Measurements from ENCODE around the gene XXYLT1.
A peak's percentile ranks its signal among the peaks of the same experiment; 100 is the strongest.
"Not testable (repeated sequence)": the region's sequence is repeated elsewhere in the genome, so short reads cannot be mapped to it uniquely, and the experiment has no call there.

XXYLT1 gene

DNA sequence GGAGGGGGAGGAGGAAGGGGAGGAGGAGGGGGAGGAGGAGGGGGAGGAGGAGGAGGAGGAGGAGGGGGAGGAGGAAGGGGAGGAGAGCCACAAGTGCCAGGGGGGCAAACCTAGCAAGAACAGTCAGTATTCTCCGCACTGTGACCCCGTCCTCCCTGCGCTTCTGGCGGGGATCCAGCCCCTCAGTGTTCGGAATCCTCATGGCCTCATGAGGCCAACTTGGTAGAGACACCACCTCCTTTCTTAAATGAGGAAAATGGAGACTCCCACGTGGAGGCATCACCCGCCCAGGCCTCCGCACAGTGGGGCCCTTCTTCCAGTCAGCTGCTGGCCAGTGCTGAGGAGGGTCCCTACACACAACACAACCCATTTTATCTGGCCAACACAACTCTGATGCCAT is 163.4 kb downstream of the XXYLT1 start:
- DNase-seq, result no peak

DNA sequence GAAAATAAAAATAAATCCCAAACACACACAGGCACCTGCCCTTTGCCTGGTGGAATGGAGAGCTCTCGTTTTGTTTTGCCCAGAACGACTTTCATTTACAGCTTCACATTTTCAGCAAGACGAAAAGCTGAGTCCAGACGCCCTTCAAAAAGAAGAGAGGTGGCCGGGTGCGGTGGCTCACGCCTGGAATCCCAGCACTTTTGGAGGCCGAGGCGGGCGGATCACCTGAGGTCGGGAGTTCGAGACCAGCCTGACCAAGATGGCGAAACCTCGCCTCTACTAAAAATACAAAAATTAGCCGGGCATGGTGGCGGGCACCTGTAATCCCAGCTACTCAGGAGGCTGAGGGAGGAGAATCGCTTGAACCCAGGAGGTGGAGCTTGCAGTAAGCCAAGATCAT is 163.9 kb downstream of the XXYLT1 start:
- DNase-seq, result not testable (repeated sequence)

DNA sequence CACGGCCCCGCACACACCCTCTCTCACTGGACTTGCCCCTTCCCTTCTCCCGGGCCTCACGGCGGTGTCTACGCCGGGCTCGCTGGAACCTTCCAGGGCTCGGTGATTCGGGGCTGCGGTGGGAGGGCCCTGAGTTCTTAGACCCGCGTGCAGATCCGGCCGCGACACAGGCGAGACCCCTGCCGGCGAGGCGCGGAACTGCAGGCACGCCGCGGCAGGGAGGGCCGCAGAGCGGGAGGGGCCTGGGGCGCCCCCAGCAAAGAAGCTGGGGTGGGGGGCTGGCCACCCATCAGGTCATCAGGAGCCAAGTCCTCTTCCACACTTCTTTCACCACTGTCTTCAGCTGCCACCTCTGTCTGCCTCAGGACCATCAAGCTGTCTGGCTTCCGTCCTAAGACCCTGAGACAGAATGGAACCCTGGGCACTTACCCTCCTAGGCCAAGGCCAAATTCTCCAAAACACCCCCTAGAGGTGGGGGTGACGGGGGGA is 164.5 kb downstream of the XXYLT1 start:
- DNase-seq, result peak; percentile 72

DNA sequence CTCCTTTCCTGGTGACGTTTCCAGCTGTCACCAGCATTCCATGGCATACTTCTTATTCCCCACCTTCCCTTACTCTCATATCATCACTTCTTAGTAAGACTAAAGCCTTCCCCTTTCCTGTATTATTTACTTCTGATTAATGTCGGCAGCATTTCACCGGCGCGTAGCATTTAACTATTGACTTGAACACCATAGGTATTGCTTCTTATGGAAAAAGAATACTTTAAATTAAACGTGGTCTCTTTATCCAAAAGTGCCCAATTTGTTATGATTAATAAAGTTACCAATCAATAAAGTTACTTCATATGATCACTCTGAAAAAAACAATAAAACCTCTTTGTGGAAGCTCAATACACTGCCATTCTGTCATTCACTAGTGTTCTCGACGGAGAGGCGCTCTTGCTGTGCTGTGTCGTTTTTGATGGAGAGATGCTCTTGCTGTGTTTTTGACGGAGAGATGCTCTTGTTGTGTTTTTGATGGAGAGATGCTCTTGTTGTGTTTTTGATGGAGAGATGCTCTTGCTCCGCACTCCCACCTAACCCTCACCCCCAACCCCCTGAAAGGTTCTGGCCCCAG is 165.0 kb downstream of the XXYLT1 start:
- no peak for DNase-seq

DNA sequence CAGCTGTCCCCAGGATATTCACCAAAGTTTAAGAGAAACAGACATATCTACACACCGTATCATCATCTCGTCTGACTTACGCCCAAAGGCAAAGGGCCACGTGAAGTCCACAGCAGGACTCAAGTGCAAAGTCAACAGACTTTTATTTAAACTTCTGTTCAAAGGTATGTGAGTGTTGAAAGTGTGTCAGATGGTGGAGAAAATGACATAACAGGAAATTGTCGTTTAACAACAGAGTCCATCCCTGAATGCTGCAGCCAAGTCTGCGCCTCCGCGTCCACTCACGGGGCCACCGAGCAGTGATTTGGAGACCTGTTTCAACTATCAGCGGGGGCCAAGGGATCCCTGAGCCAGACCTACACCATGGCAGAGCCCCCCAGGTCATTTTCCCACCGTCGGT is 165.6 kb downstream of the XXYLT1 start:
- DNase-seq, result no peak

DNA sequence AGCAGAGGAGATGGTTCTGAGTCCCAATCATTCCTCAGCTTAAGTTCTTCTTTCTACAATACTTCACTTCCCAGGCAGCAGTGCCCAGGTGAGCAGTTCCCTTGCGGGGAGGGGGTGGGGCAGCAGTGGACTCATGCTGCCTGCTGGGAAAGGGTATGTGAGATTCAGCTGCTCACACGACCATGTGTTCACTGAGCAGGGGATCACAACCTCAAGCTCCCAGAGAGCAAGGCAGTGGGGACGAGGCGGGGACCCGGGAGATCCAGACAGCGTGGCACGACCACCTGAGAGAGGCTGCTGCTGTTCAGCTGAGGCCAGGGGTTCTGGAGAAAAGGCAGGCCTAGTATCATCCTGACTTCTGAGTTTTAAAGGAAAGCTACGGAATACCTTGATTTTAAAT is 166.6 kb downstream of the XXYLT1 start:
- DNase-seq, result no peak

DNA sequence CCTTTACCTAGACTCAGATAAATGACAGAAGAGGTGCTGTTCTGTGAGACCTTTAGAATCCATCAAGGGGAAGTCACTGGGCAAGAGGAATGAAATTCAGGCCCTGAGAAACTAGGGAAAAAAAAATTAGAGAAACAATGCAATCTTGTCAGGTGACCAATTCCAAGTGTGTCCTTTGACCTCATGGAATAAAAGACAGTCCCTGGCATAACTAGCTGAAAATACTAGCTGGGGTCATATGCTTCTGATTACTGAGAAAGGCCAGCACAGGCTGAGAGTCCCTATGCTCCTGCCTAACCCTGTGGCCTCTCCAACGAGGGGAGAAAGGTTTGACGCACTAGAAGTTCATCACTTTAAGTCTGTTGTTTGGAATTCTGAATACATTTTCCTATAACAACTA is 167.3 kb downstream of the XXYLT1 start:
- DNase-seq, result no peak

DNA sequence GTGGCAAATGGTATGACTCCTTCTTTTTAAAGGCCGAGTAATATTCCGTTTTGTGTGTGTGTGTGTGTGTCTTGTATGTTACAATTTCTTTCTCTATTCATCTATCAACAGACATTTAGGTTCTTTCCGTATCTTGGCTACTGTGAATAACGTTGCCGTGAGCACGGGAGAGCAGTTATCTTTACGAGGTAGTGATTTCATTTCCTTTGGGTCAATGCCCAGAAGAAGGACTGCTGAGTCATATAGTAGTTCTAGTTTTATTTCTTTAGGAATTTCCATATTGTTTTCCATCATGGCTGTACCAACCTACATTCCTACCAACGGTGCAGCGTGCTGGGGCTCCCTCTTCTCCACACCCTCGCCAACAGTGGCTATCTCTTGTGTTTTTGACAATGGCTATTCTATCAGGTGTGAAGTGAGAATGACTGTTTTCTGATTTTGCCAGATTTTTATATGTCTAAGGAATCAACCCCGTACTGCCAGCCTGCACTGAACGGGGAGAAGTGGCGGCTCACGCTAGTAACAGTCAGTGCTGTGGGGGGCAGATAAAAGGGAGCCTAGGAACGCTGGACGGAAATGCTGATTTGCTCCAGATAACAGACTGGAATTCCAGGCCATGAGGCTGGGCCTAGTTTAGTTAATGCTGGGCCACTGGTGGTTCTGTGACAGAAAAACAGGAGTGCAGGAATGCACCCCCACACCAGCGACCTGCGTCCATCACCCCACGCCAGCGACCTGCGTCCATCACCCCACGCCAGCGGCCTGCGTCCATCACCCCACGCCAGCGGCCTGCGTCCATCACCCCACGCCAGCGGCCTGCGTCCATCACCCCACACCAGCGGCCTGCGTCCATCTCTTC is 168.1 kb downstream of the XXYLT1 start:
- DNase-seq, result no peak

DNA sequence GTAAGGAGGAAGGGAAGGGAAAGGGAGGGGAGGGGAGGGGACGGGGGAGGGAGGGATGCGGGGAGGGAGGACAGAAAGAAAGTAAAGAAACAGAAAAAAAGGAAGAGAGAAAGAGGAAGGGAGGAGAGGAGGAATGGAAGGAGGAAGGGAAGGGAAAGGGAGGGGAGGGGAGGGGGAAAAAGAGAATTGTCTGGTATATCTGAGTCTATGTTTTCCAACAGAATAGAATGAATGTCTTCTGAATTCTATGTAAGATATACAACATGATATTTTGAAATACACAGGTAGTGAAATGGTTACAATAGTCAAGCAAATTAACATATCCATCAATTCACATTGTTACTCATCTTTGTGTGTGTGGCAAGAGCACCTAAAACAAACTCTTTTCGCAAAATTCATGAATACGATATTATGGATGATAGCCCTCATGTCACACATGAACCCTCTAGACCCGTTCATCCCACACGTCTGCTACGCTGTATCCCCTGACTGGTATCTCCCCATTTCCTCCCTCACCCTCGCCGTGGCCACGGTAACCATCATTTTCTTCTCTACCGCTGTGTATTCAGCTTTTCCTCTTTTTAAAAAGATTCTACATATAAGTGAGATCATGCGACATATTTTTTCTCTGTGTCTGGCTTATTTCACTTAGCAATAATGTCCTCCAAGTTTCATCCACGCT is 168.9 kb downstream of the XXYLT1 start:
- DNase-seq, result no peak

DNA sequence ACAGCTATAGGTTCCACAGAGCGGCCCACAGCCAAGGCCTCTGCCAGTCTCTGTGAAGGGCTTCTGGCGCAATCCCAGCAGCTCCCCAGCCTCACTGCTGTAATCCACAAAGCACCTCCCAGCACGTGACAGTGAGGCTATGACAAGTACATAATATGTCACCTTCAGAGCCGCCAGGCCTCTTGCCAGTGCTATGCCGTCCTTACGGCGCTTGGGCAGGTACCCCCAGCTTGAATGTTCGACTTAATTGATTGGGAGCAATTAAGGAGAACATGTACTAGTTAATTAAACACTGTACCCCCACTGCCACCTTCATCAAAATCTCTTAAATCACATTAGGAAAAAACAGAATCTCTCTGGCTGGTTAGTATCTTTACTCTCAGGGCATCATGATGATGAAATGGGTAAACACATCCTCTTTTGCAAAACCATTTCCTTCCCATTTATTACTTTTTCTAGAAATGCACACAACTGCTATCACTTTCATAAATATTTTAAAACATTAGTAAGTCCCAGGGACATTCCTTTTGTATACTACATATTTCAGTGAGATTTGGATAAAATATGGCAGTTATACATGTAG is 169.9 kb downstream of the XXYLT1 start:
- no peak for DNase-seq

DNA sequence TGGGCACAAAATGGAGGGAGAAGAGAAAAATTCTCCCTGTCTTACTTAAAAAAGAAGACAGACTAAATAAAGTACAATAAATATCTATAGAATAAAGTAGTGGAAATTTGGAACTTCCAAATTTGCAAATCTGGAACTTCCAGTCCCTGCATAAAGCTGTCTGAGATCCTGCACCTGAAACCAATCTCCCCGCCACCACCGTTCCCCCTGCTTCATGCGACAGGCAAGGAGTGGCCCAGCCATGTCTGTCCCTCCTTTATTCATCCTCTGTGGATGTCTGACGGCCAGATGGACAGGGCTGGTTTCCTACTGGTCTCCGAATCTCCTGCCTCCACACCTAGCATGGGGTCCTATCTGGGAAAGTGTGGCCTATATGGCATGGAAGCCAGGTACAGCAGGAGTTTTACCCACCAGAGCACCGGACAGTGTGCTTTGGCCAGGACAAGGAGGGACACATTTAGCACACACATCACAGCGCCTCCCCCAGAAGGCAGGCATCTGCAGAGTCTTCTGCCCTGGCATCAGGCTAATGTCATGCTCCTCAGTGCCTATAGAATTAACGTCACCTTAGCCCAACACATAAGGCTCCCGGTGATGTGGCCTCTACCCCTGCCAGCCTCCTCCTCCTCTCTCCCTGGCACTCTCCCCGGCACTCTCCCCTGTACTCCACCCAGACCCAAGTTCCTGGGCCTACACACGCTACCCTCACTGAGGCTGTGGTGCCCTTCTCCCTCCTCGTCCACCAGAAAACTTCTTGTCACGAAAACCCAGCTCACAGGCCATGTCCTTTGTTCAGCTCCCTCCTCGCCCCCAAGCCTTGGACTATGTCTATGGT is 170.8 kb downstream of the XXYLT1 start:
- DNase-seq, result no peak

DNA sequence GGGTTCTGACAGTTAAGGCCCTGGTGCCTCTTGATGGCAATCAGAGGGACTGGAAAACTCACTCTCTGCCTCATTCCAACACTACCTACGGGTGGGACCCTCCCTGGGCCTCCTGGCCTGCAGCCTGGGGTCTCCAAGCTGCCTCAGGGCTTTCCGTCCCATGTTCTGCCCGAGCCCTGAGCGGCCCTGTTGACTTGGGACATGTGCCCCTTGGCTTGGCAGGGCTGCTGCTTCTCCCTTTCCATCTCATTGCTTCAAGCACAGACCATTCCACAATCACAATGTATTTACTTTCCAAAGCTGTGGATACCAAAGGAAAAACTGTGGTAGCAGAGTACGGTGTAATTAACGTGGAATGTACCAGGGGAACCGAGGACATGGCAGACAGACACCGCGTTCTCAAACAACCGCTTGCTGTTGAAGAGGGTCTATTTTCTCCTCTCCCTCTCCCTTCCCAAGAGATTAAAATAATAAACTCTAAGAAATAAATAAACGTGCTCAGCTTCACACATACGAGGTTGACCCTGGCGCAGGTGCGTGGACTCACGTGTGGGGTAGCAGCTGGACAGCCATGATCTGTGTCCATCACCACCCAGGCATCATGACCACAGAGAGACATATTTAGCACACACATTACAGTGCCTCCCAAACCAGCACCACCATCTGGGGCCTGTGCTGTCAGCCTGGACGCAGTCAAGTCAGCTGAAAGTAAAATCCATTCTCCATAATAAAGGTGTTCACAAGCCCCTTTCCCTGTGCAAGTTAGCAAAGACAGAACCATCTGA is 172.0 kb downstream of the XXYLT1 start:
- DNase-seq, result no peak

DNA sequence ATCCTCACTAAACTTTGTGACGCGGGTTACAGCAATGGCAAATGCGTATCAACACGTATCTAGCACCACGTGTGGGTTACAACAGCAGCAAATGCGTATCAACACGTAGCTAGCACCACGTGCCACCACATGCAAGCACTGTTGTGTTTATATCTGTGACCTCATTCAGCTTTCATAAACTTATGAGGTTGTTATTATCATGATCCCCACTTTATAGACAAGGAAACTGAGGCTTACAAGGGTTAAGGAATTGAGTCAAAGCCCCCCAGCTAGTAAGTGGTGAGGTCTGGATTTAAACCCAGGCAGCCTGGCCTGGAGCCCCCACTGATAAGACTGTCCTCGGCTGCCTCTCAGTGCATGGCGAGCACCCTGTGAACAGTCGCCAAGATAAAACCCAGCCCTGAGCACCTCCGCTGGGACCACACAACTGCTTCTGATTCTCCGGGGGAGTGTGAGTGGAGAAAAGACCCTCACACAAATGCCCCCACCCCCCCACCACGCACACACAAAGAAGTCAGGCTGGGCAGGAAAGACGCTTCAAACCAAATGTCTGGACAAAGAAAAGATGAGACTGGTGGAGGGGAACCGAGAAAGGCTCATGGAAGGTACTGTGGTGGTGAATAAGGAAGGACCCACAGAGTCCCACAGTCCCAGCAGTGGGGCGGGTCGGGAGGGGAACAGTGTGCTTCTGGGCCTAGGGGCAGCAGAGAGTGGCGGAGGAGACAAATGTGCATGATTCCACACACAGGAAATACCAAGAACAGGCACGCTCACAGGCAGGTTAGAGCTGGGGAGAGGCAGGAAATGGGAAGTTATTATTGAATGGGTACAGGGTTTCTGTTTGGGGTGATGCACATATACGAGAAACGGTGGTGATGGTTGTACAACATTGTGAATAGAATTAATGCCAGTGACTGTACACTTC is 173.4 kb downstream of the XXYLT1 start:
- no peak for DNase-seq

DNA sequence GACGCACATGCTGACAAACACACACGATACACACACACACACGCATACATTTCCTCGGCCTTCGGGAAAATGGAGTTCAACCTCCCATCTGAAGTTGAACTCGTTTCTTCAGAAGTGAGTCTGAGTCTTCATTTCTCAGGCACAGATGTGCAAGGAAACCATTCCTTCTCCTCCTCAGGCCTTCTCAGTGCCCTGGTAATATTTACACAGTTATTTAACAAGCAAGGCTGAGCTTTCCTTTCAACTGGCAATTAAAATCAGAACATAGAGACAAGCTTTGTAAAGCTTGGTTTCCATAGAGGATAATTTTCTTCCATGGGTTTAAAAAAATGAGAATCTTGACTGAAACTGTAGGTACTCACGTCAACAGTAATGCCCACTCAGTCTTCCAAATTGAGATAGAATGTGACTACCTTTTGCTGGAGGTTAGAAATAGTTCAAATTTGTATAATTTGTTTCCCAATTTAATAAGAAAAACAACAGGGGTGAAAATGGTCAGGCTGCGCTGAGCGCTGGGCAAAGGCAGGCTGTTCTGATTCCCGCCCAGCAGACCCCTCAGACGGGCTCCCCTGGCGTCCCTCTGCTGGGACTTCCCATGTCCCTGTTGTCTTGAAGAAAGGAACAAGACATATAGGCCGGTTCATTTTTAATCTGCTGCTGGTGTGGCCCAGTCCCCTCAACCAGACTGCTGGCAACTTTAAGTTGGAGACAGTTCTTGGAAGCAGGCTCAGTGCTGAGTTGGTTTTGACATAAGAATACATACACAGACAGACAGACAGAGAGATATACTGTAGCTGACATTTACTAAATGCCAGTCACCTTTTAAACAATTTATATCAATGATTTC is 174.3 kb downstream of the XXYLT1 start:
- no peak for DNase-seq

DNA sequence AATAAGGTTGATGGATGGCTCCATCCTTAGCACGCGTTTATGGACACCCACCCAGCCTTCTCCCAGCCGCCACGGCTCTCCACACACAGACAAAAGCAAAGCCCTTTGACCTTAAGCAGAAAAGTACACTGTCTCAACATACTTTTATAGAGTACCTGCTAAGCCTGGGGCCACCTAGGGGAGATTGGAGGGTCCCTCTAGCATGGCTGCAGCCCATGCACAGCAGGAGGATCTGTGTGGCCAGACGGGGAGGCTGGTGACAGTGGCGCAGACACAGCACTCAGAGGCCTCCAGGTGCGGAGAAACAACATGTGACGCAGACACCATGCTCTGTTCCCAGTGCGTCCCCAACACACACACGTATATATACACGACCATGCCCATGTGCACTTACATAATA is 174.9 kb downstream of the XXYLT1 start:
- DNase-seq, result no peak

DNA sequence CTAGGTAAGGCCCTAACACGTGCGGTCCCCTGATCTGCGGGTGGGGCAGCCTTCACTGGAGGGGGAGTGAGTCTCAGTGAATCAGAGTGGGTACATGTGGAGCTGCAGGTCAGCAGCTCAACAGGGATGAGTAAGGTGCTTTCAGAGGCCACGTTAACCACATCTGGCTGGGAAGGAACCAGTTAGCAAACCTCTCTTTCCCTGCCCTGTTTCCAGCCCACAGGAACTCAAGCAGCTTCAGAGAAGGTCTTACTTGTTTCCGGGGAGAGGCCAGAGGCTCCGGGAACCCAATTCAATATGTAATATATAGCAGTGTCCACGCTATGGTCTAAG is 175.3 kb downstream of the XXYLT1 start:
- DNase-seq, result no peak

DNA sequence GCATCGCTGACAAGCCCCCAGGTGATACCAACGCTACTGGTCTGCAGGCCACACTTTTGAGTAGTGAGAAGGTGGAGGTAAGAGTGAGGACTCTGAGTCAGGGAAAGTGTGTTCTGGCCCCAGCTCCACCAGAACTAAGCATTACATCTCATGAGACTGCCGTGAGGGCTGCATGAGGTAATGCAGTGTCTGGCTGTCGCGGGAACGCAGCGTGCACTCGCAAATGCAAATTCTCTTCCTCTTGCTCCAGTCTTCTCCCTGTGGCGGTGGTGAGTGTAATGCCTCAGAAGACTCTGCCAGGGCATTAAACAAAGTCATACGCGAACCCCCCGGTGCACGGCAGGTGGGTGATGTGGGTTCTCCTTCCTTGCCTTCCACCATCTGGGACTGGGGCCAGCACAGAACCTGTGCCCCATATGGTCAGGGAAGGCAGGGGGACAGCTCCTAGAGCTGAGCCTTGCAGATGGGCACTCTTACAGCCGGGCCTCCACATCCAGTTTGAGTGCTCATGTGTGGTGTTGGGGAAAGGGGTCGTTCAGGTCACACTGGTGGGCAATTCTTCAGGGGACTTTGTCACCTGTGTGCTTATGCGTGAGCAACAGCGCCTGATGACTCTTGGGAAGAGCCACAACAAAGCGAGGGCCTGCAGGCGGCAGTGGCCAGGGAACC is 175.8 kb downstream of the XXYLT1 start:
- DNase-seq, result no peak

DNA sequence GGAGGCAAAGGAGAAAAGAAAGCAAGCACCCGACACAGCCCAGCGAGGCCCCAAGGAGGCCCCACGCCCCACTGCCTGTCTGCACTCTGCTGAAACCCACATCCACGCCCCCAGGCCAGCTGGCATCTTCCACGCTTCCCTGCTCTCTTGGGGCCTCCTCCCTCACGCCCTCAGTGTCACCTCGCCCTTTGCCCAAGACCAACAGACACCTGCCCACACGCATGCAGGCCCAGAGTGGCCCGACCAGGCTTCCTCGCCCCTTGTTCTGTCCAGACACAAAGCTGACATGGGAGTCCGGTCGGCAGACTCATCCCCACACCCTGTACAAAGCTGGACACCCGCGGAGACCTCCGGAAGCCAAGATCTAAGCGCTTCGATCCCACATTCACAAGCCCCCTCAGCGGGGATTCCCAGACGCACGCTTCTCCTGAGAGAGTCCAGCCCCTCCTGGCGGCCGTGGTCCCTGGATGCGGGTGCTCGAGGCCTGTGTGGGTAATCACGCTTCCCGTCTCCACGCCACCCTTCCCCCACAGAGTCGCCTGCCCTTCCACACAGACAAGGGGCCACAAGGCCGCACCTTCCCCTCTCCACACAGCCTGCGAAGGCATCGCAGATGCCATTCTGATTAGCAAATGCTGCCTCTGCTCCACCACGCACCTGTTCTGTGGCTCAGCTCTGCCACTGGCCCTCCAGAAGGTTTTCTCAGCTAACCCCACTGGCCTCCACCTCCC is 176.6 kb downstream of the XXYLT1 start:
- no peak for DNase-seq

DNA sequence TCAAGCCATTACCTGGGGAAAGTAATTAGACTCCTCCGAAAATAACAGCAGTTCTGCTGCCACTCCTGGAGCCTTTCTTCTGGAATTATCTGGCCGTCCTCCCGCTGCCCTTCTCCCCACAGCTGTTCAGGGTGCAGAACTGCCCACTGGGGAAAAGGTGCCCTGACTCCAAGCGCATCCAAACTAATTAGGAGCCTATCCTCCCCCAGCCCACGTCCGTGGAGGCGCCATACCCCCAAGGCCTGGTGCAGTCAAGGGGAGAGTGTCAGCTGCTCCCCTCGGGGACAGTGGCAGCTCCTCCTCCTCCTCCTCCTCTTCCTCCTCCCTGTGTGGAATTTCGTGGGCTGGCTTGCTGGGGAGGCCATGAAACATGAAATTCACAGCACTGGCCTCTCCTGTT is 177.2 kb downstream of the XXYLT1 start:
- DNase-seq, result no peak

All from activated naive CD4-positive, alpha-beta T cell treated with anti-CD3 and anti-CD28 coated beads, Interleukin-2, amount 50 U/mL, for 16 hours (primary cell).